Fibroblast of pulmonary artery (primary cell): Measurements from ENCODE around the gene HEPN1.

Experiments used
- DNase-seq: peaks from one replicate; pipeline ENCODE4 v3.0.0-alpha.2; 2010; ENCODE audit warnings: low read depth
- H3K4me3 ChIP-seq: replicated peaks from 2 replicates; pipeline ENCODE4 v1.5.1; 2011; ENCODE audit warnings: low read depth, mild to moderate bottlenecking, control low read depth, low read length, moderate library complexity
- CTCF ChIP-seq: IDR thresholded peaks from 2 replicates; pipeline ENCODE4 v1.5.1; 2011; ENCODE audit warnings: mild to moderate bottlenecking, control low read depth, low read length, inconsistent platforms; ENCODE audit errors: missing control alignments

Gene HEPN1

GRCh38 chr11:124918950-124919349 is at the start of gene HEPN1:
Gene HEPN1 (plus strand): TSS chr11:124919250.
- TF ChIP-seq CTCF: no peak
- H3K4me3 ChIP-seq: no peak within 1 kb of the TSS
- DNase-seq: no peak

DNA sequence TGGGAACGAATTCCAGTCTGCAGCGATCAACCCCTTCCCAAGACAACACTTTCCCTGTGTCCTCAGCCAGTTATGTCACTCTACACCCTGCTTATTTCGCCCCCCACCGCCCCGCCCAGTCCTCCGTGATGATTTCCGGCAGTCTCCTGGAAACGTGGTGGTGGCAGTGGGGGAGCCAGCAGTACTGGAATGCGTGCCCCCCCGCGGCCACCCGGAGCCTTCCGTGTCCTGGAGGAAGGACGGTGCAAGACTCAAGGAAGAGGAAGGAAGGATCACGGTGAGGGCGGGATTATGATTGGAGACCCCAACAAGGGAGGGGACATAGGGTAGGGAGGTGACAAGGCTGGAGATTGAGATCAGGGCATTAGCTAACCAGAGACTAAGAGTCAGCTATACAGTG is 49.7 kb upstream of the HEPN1 start:
- no peak overlapping the region for H3K4me3 ChIP-seq
- TF ChIP-seq CTCF: no peak
- DNase-seq: no peak

DNA sequence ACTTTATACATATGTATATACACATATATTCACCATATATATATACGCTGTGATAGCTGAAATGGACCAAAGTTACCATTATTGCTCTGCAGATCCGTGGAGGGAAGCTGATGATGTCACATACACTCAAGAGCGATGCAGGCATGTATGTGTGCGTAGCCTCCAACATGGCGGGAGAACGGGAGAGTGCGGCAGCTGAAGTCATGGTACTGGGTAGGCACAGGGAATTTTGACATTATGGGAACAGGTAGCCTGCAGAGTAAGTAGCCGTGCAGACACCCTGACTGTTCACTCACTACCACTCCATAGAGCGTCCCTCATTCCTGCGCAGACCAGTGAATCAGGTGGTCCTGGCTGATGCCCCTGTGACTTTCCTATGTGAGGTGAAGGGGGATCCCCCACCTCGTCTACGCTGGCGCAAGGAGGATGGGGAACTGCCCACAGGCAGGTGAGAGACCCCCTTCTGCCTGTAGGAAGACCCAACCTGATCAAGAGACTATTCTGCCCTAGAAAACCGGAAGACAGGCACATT is 49.1 kb upstream of the HEPN1 start:
- DNase-seq: no peak
- TF ChIP-seq CTCF: no peak
- H3K4me3 ChIP-seq: no peak overlapping the region

DNA sequence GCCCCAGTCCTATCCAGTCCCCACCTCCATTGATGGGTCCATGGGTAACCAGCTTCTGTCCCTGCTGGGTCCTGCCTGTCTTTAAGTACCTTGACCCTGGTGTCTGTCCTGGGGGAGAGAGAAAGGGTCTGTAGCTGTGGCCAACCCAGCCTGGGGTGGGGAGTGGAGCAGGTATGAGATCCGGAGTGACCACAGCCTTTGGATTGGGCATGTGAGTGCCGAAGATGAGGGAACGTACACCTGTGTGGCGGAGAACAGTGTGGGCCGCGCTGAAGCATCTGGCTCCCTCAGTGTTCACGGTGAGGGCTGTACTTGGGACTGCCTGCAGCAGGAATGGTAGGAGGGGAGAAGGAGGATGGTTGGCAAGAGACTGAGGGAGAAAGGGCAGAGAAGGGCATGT is 48.6 kb upstream of the HEPN1 start:
- TF ChIP-seq CTCF: no peak
- DNase-seq: no peak
- H3K4me3 ChIP-seq: no peak overlapping the region

DNA sequence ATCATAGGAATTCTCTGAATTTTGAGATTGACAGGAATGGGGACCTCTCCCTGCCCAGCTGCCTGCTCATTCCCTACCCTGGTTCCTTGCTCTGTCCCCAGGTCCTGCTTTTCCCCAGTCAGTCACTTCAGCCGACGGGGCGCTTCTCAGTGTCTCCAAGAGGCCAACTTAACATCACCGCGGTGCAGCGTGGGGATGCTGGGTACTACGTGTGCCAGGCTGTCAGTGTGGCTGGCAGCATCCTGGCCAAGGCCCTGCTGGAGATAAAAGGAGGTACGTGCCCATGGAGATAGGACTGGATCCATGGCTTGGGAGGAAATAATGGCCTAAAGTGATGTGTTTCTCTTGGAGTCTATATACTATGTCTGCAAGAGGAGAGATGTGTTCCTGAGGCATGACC is 46.8 kb upstream of the HEPN1 start:
- TF ChIP-seq CTCF: no peak
- H3K4me3 ChIP-seq: no peak overlapping the region
- DNase-seq: no peak

DNA sequence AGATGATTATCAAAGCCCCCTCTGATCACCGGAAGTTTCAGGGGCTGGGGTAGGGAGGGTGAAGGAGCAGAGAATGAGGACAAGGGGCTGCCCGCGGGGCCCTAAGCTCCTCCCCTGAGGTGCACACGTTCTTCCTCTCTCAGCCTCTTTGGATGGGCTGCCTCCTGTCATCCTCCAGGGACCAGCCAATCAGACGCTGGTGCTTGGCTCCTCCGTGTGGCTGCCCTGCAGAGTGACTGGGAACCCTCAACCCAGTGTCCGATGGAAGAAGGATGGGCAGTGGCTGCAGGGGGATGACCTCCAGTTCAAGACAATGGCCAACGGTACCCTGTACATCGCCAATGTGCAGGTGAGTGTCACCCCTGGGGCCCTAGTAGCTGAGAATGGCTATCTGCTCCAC is 46.3 kb upstream of the HEPN1 start:
- H3K4me3 ChIP-seq: no peak overlapping the region
- no peak for DNase-seq
- no peak for TF ChIP-seq CTCF

GRCh38 chr11:124873951-124874350 is 45.1 kb upstream of the HEPN1 start:
- DNase-seq: no peak
- no peak for TF ChIP-seq CTCF
- no peak overlapping the region for H3K4me3 ChIP-seq
